Body of pancreas (tissue), 4 donors: ENCODE results near the gene GPRIN1. TPM values are rescaled to one million over a fixed set of nuclear protein-coding genes. Genes with fewer than 3 reads are reported as not detected.

Experiments used
- ATAC-seq: fragments of 150-250 bp; one replicate; pipeline ENCODE4 v1.9.1; 2016
- DNase-seq, 4 donors: peaks; one replicate each; pipeline ENCODE4 v3.0.0-alpha.2; 2019
- H3K27ac ChIP-seq, 4 donors: fragments of 200-600 bp; sonication (generic); 1 replicate in 3 of 4; 2 replicates in 1 of 4; pipeline versions ENCODE4 v1.5.1 to v1.6.1; 2016 to 2019; ENCODE audit warnings: mild to moderate bottlenecking in 1 of 4, mixed read lengths in 1 of 4, moderate library complexity in 1 of 4
- H3K27me3 ChIP-seq, 2 donors: fragments of 200-600 bp; sonication (generic); one replicate each; pipeline ENCODE4 v1.6.0; 2016; ENCODE audit warnings: mild to moderate bottlenecking in 1 of 2
- H3K36me3 ChIP-seq, 2 donors: fragments of 200-600 bp; sonication (generic); replicated peaks in 1 of 2; 2 replicates each; pipeline ENCODE4 v1.5.1; 2016; ENCODE audit warnings: low read depth in 2 of 2; ENCODE audit not compliant: insufficient read depth in 1 of 2
- H3K4me1 ChIP-seq: fragments of 200-600 bp; sonication (generic); one replicate; pipeline ENCODE4 v1.6.0; 2016
- H3K4me3 ChIP-seq, 2 donors: fragments of 200-600 bp; sonication (generic); 1 replicate in 1 of 2; 2 replicates in 1 of 2; pipeline ENCODE4 v1.5.1; 2016 to 2019
- H3K9me3 ChIP-seq, 3 donors: fragments of 200-600 bp; sonication (generic); 1 replicate in 2 of 3; 2 replicates in 1 of 3; pipeline ENCODE4 v1.5.1; 2016
- CTCF ChIP-seq, 7 experiments: fragments of 450-650 bp in 4 of 7; fragments of 200-600 bp in 3 of 7; sonication (generic) in 3 of 7; IDR thresholded peaks; one replicate each; pipeline ENCODE4 v1.5.1; 2016 to 2019; ENCODE audit warnings: antibody characterized with exemption in 7 of 7
- POLR2A ChIP-seq, 3 donors: fragments of 450-650 bp; IDR thresholded peaks; one replicate each; pipeline ENCODE4 v1.6.1; 2016; ENCODE audit warnings: antibody characterized with exemption in 3 of 3, mild to moderate bottlenecking in 2 of 3
- WGBS, 2 donors: methylation state at CpG; one replicate each; pipeline ENCODE4 v1.1.5; 2017; 5-methylcytosine and 5-hydroxymethylcytosine counted together
- intact Hi-C: fragments of 100-400 bp; cut with DNase I; formaldehyde crosslinking; loops from one replicate; pipeline ENCODE4 v1.15.1; 2023
- total RNA-seq, 2 donors: library from RNA; depleted of rRNA; stranded (reverse); fragments of >200 nt; gene quantifications; one replicate each; pipeline ENCODE4 v1.1.0, GENCODE V29; 2016

Gene GPRIN1
- total RNA-seq, 2 donors from 2014 or later: 0.26 to 1.3 TPM

DNA sequence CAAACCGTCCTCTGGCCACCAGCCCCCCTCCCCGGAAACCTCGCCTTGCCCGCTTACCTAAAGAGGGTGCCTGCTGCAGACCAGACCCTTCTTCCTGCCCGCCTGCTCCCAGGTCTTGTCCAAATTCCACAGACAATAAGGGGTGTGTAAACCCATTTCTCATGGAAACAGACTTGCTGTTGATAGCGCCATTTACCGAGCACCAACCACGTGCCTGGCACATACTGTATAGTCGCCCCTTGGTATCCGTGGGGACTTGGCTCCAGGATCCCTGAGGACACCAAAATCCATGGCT is 35.7 kb downstream of the GPRIN1 start:
- Histone ChIP-seq H3K27me3 (no peaks in the 10 kb centered on the region), H3K4me3 (no peak overlapping the region), H3K4me1 (no peaks in the 10 kb centered on the region), H3K27ac (no peak overlapping the region), H3K36me3 (no peaks in the 10 kb centered on the region), H3K9me3 (no peaks in the 10 kb centered on the region)
- TF ChIP-seq CTCF (IDR thresholded peaks at IDR 0.05) (no peak), POLR2A (IDR thresholded peaks at IDR 0.05) (no peak)
- ATAC-seq: no peak
- no peak for DNase-seq
- WGBS, 2 donors: 29 to 31% methylated on average over 8 to 10 of the region's 10 CpGs
- intact Hi-C loops: loop anchor here (10.0 kb wide), 1 partner anchor 839 kb away; no protein-coding TSS in a partner anchor

- intact Hi-C loops: loop anchor here (10.0 kb wide), 1 partner anchor 839 kb away; no protein-coding TSS in a partner anchor
- 27 to 69% methylated on average over 5 to 18 of the region's 18 CpGs for WGBS, 2 donors
- ATAC-seq: peak; percentile 67
- H3K27ac ChIP-seq: no peak overlapping the region
- no peaks in the 10 kb centered on the region for H3K36me3 ChIP-seq
- H3K4me1 ChIP-seq: no peaks in the 10 kb centered on the region
- H3K4me3 ChIP-seq: no peak overlapping the region
- H3K27me3 ChIP-seq: no peaks in the 10 kb centered on the region
- DNase-seq: peak; percentile 54 to 79 (median 66)
- TF ChIP-seq POLR2A (IDR thresholded peaks at IDR 0.05) (no peak), CTCF (IDR thresholded peaks at IDR 0.05) (peak; percentile 53 to 77 (median 67))
- H3K9me3 ChIP-seq: no peaks in the 10 kb centered on the region
Observed at GRCh38 chr5:176573564-176574296, 36.2 kb downstream of the GPRIN1 start.

- intact Hi-C loops: loop anchor here (10.0 kb wide), 1 partner anchor 835 kb away; no protein-coding TSS in a partner anchor
- H3K27me3 ChIP-seq: no peaks in the 10 kb centered on the region
Observed at GRCh38 chr5:176570044-176570443, 39.9 kb downstream of the GPRIN1 start.

GRCh38 chr5:176568657-176569056 is 41.3 kb downstream of the GPRIN1 start:
- 66 to 75% methylated on average over 11 to 17 of the region's 18 CpGs for WGBS, 2 donors
- DNase-seq (no peak), ATAC-seq (no peak)
- Histone ChIP-seq H3K4me1 (no peaks in the 10 kb centered on the region), H3K9me3 (no peaks in the 10 kb centered on the region), H3K27ac (no peak overlapping the region), H3K4me3 (no peak overlapping the region), H3K27me3 (no peaks in the 10 kb centered on the region), H3K36me3 (no peaks in the 10 kb centered on the region)
- TF ChIP-seq CTCF (IDR thresholded peaks at IDR 0.05) (no peak), POLR2A (IDR thresholded peaks at IDR 0.05) (no peak)
- intact Hi-C loops: no loop called here

More at GRCh38 chr5:176570044-176570443, 39.9 kb downstream of the GPRIN1 start:
- no peak for TF ChIP-seq CTCF (IDR thresholded peaks at IDR 0.05)
- no peak for TF ChIP-seq POLR2A (IDR thresholded peaks at IDR 0.05)
- Histone ChIP-seq H3K36me3 (no peaks in the 10 kb centered on the region), H3K27ac (no peak overlapping the region), H3K4me1 (no peaks in the 10 kb centered on the region), H3K4me3 (no peak overlapping the region), H3K9me3 (no peaks in the 10 kb centered on the region)
- ATAC-seq (no peak), DNase-seq (no peak)
- 38 to 42% methylated on average over 6 of the region's 6 CpGs for WGBS, 2 donors
